HUDEP-2 (cell line): ENCODE data around the gene P2RY10.
"Not testable (repeated sequence)": the region's sequence is repeated elsewhere in the genome, so short reads cannot be mapped to it uniquely, and the experiment has no call there.

ENCODE experiments used
- DNase-seq, 76 experiments: peaks; one replicate each; lab custom pipeline; 2025; ENCODE audit not compliant: unreplicated experiment in 76 of 76; lab: John Stamatoyannopoulos, UW

The P2RY10 gene, protein sequence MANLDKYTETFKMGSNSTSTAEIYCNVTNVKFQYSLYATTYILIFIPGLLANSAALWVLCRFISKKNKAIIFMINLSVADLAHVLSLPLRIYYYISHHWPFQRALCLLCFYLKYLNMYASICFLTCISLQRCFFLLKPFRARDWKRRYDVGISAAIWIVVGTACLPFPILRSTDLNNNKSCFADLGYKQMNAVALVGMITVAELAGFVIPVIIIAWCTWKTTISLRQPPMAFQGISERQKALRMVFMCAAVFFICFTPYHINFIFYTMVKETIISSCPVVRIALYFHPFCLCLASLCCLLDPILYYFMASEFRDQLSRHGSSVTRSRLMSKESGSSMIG

DNA sequence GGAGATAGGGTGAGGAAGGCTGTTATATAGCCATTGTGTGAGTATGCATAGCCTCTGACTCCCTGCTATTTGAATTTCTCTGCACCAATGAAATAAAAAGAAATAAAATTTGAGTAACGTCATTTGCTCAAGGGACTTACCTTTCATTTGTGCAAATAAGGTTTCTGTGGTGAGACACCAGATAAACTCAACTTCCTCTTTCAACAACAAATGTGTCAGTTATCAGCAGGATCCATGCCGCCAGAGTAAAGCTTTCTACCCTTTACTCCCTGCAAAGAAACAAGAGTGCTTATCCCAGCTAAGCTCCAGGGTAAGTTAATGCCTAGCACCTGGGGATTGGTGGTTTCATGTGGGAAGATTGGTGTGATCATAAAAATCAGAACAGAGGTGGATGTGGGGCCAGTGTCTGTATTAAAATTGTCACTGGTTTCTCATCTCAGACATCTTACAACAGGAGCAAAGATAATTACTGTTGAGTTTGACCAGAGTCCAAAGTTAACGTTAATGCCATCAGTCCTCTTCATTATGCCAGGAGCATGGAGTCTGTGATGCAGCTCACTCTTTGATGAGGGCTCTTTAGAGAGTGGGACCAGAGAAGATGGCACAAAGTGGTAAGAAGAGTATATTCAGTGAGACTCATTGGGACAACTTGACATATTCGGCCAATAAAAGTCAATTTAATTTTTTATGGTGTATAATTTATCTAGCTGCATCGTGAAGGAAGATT lies at the start of gene P2RY10:
Gene P2RY10, plus strand, starts transcription at position 206 of the 727 bp plus-strand sequence. CDS start 15,130 bp downstream, outside the sequence.
- peak in 4 of 76 experiments; percentile 1 to 11 (median 3) for DNase-seq

DNA sequence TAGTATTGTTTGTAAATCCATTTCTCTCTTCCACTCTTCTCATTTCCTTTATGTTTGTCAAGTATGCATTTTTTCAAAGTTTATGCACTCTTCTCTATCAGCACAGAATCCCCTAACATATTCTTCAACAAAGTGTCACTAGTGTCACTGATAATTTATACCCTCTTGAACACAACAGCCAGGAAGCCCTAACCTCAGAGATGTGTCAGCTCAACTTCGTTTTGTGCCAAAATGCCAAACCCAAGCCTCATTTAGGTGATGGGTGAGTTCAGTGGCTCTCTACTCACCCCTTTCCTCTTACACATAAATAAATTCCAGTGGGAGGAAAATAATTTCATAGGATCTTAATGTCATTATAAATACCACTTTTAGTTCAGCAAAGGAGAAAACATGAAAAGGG lies 22.4 kb upstream of the P2RY10 start:
- no peak for DNase-seq

DNA sequence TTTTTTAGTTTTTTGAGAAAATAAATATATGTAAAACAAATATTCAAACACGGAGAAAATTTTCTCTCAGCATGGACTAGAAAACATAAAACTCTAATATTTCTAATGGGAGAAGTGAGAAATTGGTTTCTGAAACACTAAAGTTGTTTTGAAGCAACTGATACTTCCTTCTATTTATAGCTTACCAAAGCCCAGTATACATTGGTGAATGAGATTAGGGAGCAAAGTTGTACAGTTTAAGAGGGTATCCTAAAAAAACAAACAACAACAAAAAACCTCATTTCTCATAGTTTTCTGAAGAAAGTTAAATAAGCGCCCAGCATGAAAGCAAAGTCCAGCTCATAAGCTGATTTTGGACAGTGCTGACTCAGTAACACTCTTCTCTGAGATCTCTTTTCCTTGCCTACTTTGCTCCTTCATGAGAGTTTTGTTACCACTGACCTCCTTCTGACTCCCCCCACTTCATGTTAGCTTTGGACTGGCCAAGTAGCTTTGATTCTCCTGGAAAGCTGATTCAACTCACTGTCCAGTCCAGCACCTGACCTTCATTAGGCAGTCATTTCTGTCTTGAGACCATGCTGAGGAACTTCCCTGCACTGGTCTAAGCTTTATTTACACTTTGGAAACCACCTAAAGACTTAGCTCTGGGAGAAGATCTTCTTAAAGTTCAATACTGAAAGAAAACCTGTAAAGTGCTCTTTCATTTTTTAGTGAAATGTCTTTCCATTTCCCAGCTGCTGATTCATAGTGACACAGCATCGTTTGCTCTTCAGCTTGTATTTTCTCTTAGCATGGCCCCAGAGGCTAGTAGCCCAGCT lies 21.8 kb upstream of the P2RY10 start:
- DNase-seq, result no peak

DNA sequence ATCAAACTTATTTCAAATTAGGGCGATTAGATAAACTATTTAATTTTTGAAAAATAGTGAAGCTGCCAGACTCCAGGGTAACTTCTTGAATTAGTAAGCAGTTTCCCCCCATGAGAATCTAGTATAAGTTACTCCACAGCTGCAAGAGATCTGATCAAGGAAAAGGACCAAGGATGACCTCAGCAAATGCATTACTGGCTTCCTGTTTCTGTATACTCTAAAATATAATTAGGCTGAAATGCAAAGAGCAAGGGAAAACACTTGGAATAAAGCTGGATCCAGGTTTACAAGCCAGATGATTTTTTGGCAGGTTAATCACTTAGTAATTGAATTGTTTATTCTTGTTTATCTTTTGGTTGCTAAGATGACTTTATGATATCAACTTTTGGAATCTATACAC lies 13.4 kb upstream of the P2RY10 start:
- no peak for DNase-seq

DNA sequence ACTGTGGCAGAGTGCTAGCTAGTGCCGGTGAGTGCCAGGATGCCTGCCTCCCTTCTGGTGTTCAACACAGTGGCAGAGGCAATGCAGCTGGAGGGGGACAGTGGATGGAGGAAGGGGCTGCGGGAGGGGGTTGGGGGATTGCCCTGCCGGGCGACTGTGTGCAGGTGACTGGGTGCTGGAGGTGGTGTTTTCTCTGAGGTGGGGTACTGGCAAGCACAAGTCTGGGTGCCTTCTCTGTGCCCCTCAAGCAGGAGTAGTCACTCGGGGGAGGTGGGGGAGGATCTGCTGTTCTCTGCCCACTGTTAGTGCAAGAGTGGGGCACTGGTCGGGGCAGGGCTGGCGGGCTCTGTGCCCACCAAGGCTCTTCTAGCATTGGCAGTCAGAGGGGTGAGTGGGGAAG lies 10.3 kb upstream of the P2RY10 start:
- no peak for DNase-seq

DNA sequence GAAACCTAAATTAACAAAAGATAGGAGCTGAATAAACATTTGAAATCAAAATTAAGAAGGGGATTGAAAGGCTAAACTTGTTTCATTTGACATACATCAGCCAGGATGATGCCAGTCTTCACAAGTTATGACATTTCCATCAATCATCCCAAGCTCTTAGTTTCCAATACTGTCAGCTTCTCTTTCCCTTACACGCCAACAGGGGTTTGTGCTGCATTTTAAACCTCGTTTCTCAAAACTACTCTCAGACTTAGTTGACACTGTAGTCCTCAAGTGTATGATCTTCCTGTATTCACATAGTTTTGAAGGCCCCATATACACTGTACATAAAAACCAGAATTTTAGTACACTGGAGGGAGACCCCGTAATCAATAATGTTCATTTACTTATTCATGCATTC lies 840 bp upstream of the P2RY10 start:
- DNase-seq, result no peak

DNA sequence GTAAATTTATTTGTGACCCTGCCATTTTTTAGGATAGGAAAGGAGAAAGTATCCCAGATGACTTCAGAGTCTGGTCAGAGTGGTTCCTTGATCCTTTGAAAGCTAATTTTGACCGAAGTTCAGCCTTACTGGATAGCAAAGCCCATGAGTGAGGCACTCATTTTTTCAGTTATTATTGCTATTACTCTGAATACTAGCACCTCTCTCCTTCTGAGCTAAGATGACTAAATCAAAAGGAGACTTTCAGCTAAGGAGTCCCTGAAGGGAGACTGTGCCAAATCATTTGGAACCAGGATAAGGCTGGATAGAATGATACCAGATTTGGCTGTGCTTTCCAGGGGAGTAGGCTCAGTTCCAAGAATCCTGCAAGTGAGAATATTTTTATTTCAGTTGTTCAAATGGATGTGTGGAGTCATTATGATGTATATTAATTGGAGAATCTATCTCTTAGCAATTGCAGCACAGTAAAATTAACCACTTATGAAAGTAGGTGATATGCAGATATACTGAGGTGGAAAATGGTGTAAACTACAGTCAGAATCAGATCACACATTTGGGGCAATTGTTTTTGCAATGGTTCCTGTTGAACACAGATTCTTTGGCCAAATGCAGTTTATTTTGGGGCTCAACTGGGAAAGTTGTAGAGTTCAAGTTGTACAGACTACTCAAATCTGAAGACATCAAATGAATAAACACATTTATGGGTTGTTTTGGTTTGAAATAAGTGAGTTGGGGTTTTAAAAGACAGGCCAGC lies 1.2 kb downstream of the P2RY10 start:
- no peak for DNase-seq

DNA sequence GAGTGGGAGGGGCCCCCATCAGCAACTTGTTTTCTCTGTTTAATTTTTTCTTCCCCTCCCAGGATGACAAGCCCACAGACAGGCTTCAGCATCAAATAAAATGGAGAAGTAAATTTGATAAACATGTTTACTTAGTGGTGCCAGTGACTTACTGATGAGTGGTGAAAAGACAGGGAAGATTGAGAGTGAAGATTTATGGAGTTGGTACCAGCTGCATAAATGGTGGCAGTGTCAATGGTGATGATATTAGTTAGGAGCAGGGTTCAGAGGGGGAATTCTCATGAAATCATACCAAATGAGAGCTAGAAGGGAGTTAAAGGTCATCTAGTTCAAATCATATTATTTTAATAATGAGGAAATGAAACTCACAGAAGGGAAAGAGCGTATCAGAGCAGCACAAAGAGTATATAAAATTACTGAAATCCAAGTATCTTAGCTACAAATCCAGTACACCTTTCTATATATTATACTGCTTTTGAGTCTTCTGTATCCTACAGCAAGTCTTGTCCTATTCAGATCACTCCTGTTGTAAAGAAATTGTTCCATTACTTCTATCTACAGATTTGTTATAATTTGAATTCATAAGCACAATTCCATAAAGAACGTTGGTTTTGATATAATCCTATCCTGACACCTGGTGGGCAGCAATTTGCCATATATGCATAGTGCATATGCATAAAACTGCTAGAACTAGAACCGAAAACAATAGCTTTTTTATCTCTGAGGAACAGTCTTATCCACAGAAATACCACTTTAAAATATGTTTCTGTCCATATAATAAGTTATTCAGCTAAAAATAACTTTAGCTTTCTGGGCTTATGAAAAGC lies 5.0 kb downstream of the P2RY10 start:
- DNase-seq, result peak in 1 of 76 experiments; percentile 0

DNA sequence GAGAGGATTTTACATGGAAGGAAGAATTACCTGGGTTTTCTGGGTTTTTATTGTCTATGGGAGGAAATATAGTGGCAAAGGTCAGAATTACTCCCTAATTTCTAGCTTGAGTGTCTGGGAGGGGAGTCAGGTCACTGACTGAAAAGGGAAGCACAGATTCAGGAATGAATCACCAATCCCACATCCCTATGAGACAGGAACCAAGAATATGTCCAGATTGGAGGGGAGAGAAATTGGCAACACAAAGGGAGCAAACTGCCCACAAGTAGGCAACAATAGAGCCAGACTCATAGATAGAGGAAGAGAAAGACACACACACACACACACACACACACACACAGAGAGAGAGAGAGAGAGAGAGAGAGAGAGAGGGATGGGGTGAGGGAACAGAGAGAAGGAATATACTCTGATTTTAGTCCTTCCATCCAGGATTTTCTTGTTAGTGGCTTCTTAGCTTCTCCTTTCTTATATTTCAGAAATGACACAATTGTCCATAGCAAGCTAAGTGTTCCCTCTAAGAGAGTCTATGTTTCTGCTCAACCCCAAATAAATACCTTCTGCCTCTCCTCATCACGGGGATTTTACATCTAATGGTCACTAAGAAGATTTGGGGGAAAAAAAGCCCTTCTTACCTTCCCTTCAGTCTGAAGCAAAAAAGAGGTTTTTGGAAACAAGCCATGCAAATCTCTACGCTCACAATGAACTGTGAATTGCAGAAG lies 12.0 kb downstream of the P2RY10 start:
- no peak for DNase-seq

DNA sequence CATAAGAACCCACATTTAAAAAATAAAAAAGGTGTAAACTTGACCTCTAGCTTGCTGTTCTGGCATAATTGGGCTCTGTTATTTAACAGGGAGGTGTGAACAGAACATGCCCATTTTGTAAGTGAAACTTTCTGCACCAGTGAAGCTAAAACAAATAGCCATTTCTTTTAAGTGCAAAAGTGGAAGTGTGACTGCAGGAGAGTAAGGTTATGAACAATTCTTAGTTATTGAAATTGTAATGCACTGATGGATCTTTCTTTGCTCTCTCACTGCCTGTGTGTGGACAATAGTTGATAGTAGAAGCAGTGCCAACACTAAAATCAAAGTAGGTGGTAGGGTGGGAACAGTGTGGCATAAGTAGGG lies 12.6 kb downstream of the P2RY10 start:
- DNase-seq, result no peak

DNA sequence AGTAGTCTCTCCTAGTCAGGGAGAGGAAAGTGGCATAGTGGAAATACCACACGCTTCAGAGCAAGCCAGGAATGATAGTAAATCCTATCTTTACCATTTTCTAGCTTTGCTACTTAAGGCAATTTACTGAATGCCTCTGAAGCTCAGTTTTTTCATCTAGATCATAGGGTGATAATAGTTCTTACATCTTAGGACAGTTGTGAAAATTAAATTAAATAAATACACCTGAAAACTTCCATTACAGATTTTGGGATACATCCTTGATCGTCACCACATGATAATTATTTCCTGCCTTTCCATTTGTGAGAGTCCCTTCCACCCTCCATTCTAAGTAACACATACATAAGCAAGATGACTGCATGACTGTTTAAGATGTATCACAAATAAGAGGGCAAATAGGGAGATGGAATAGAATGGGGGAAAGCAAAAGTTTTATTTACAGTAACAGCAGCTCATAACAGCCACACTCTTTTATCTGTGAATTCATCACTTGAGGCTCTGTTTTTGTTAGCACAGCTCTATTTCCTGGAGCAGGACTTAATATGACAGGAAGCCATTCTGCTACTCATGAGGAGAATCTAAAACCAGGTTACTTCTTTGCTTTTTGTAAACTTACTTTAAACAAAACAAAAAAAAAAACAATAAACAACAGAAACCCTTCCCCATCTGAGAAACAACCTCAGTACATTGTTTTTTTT lies 13.4 kb downstream of the P2RY10 start:
- no peak for DNase-seq

DNA sequence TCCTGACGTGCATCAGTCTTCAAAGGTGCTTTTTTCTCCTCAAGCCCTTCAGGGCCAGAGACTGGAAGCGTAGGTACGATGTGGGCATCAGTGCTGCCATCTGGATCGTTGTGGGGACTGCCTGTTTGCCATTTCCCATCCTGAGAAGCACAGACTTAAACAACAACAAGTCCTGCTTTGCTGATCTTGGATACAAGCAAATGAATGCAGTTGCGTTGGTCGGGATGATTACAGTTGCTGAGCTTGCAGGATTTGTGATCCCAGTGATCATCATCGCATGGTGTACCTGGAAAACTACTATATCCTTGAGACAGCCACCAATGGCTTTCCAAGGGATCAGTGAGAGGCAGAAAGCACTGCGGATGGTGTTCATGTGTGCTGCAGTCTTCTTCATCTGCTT lies 15.7 kb downstream of the P2RY10 start:
- DNase-seq, result no peak

DNA sequence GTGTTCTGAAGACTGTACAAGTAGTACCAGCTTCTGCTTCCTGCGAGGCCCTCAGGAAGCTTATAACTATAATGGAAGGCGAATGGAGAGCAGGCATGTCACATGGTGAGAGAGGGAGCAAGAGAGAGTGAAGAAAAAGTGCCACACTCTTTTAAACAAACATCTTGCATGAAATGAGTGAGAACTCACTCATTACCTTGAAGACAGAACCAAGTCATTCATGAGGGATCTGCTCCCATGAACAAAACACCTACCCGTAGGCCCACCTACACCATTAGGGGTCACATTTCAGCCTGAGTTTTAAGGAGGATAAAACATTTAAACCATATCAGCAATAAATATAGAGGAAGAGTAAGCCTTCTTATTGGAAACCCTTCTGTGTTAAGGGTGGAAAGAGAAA lies 19.4 kb downstream of the P2RY10 start:
- DNase-seq, result no peak

DNA sequence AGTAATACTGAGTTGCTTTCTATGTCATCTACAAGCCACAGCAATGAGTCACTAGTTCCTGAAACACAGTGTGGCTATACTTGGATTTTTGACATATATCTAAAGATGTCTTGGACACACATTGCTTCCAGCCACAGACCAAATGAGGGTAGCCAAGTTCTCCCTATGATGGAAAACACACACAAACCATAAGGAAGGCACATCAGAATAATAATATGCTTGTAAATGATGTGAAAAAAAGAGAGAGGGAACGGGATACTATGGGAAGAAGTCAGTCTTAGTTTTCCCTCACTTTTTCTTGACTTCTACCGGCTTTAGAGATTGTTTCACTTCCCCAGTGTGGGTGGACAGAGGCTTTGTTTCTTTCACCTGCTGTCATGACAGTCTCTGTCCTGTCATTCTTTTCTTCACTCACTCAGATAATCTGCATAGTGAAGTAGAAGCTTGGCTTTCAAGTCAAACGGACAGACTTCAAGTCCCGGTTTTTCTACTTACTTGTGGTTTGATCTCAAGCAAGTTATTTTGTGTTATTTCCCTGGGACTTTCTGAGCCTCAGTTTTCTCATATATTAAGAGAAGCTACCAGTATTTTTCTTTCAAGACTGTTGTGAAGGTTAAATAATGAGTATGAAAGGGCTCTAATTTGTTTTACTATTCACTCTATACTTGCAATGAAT lies 34.7 kb downstream of the P2RY10 start:
- no peak for DNase-seq

DNA sequence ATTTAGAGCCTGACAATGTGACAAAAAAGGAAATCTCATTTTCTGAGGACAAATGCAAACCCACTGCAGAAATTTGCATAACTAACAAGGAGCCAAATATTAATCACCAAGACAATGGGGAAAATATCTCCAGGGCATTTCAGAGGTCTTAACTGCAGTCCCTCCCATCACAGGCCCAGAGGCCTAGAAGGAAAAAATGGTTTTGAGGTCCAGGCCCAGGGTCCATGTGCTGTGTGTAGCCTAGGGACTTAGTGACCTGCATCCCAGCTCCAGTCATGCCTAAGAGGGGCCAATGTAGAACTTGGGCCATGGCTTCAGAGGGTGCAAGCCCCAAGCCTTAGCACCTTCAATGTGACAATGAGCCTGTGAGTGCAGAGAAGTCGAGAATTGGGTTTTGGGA lies 44.2 kb downstream of the P2RY10 start:
- no peak for DNase-seq

DNA sequence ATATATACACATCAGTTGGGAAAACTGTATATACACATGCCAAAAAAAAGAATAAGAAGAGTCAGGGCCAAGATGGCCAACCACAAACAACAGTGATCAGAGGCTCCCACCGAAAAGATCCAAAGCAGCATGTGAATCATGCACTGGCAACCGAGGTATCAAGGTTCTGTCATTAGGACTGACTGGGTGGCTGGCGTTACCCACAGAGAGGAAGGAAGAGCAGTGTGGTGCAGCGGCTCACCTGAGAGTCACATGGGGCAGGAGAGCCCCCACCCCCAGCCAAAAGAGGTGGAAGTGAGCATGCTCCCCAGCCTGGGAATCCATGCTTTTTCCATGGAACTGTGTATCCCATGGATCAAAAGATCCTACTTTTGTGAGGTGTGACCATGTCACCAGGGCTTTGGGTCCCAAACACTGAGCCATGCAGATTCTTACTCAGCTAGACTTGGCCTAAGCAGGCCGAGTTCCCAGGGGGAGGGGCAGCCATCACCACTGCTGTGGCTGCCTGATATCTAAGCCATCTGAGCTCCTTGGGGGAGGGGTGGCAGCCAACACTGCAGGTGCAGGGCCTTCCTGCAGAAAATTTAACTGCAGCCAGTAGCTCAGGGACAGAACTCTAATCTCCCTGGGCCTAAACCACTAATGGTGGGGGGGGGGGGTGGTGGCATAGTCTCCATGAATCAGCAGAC lies 52.8 kb downstream of the P2RY10 start:
- DNase-seq, result no peak

DNA sequence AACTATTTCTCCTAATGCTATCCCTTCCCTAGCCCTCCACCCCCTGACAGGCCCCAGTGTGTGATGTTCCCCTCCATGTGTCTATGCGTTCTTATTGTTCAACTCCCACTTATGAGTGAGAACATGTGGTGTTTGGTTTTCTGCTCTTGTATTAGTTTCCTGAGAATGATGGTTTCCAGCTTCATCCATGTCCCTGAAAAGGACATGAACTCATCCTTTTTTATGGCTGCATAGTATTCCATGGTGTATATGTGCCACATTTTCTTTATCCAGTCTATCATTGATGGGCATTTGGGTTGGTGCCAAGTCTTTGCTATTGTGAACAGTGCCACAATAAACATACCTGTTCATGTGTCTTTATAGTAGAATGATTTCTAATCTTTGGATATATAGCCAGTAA lies 62.3 kb downstream of the P2RY10 start:
- DNase-seq, result not testable (repeated sequence)
